ENCODE data around the gene FRYL.
"Not testable (repeated sequence)": the region's sequence is repeated elsewhere in the genome, so short reads cannot be mapped to it uniquely, and the experiment has no call there.

Gene FRYL

GRCh38 chr4:48779998-48780864 is at the start of gene FRYL:
FRYL (minus strand) TSS chr4:48780279; CDS start chr4:48634410, 145,869 bp downstream.
- DNase-seq: peak; percentile 98

GRCh38 chr4:48827622-48828021 is 47.5 kb upstream of the FRYL start:
- no peak for DNase-seq

GRCh38 chr4:48821431-48821830 is 41.4 kb upstream of the FRYL start:
- DNase-seq: not testable (repeated sequence)

GRCh38 chr4:48816971-48817370 is 36.9 kb upstream of the FRYL start:
- DNase-seq: no peak

GRCh38 chr4:48816297-48816696 is 36.2 kb upstream of the FRYL start:
- DNase-seq: not testable (repeated sequence)

GRCh38 chr4:48815483-48815882 is 35.4 kb upstream of the FRYL start:
- DNase-seq: no peak

- peak; percentile 63 for DNase-seq
These were observed 33.9 kb upstream of the FRYL start for GRCh38 chr4:48813964-48814363.

GRCh38 chr4:48812866-48813265 is 32.8 kb upstream of the FRYL start:
- no peak for DNase-seq

GRCh38 chr4:48804584-48805301 is 24.7 kb upstream of the FRYL start:
- DNase-seq: no peak

- no peak for DNase-seq
These were observed 21.1 kb upstream of the FRYL start for GRCh38 chr4:48801016-48801715.

- DNase-seq: not testable (repeated sequence)
These were observed 20.1 kb upstream of the FRYL start for GRCh38 chr4:48800155-48800554.

GRCh38 chr4:48799157-48799556 is 19.1 kb upstream of the FRYL start:
- no peak for DNase-seq

GRCh38 chr4:48798117-48798516 is 18.0 kb upstream of the FRYL start:
- DNase-seq: no peak

GRCh38 chr4:48796927-48797679 is 17.0 kb upstream of the FRYL start:
- no peak for DNase-seq

GRCh38 chr4:48796191-48796926 is 16.3 kb upstream of the FRYL start:
- no peak for DNase-seq

- DNase-seq: no peak
These were observed 15.0 kb upstream of the FRYL start for GRCh38 chr4:48795108-48795507.

GRCh38 chr4:48792348-48793006 is 12.4 kb upstream of the FRYL start:
- DNase-seq: no peak

GRCh38 chr4:48791313-48791712 is 11.2 kb upstream of the FRYL start:
- DNase-seq: no peak

- DNase-seq: no peak
These were observed 10.5 kb upstream of the FRYL start for GRCh38 chr4:48790561-48790960.

- DNase-seq: no peak
These were observed 7.0 kb upstream of the FRYL start for GRCh38 chr4:48787056-48787455.

- no peak for DNase-seq
These were observed 6.5 kb upstream of the FRYL start for GRCh38 chr4:48786549-48786948.
